NCI-H146 treated with DMSO at 0.1 percent for 48 hours (cell line): ENCODE data around the gene MAP3K7.
A peak's percentile ranks its signal among the peaks of the same experiment; 100 is the strongest.

ENCODE experiments used
- DNase-seq: peaks from one replicate; lab custom pipeline; 2025; ENCODE audit not compliant: unreplicated experiment; lab: John Stamatoyannopoulos, UW

MAP3K7 gene

GRCh38 chr6:90485635-90486277, 101.1 kb downstream of the MAP3K7 start:
- no peak for DNase-seq

- DNase-seq: no peak
Measured at GRCh38 chr6:90484903-90485302, 102.0 kb downstream of the MAP3K7 start.

- no peak for DNase-seq
Measured at GRCh38 chr6:90484385-90484784, 102.5 kb downstream of the MAP3K7 start.

GRCh38 chr6:90483956-90484355, 102.9 kb downstream of the MAP3K7 start:
- DNase-seq: no peak

- DNase-seq: no peak
Measured at GRCh38 chr6:90483116-90483839, 103.6 kb downstream of the MAP3K7 start.

GRCh38 chr6:90480666-90481065, 106.2 kb downstream of the MAP3K7 start:
- DNase-seq: no peak

- DNase-seq: no peak
Measured at GRCh38 chr6:90479603-90479926, 107.3 kb downstream of the MAP3K7 start.

- DNase-seq: peak; percentile 56
Measured at GRCh38 chr6:90478789-90479602, 107.9 kb downstream of the MAP3K7 start.

GRCh38 chr6:90478278-90478677, 108.6 kb downstream of the MAP3K7 start:
- no peak for DNase-seq

- no peak for DNase-seq
Measured at GRCh38 chr6:90477366-90477765, 109.5 kb downstream of the MAP3K7 start.

- no peak for DNase-seq
Measured at GRCh38 chr6:90472716-90473115, 114.2 kb downstream of the MAP3K7 start.

GRCh38 chr6:90471263-90471662, 115.6 kb downstream of the MAP3K7 start:
- no peak for DNase-seq

- DNase-seq: no peak
Measured at GRCh38 chr6:90469906-90470305, 117.0 kb downstream of the MAP3K7 start.

- DNase-seq: no peak
Measured at GRCh38 chr6:90468859-90469258, 118.0 kb downstream of the MAP3K7 start.

GRCh38 chr6:90468080-90468479, 118.8 kb downstream of the MAP3K7 start:
- DNase-seq: no peak

GRCh38 chr6:90467546-90467945, 119.3 kb downstream of the MAP3K7 start:
- no peak for DNase-seq

- DNase-seq: no peak
Measured at GRCh38 chr6:90466154-90466940, 120.5 kb downstream of the MAP3K7 start.

- DNase-seq: no peak
Measured at GRCh38 chr6:90465686-90466085, 121.2 kb downstream of the MAP3K7 start.

- DNase-seq: no peak
Measured at GRCh38 chr6:90464507-90464906, 122.4 kb downstream of the MAP3K7 start.

- no peak for DNase-seq
Measured at GRCh38 chr6:90463874-90464273, 123.0 kb downstream of the MAP3K7 start.
